ENCODE results near the gene WNT16.

Gene WNT16

GRCh38 chr7:121300685-121301420 is 27.9 kb upstream of the WNT16 start:
- Histone ChIP-seq H3K9ac (ENCODE audit: low read depth, low read length) (no peak overlapping the region), H3K79me2 (ENCODE audit: insufficient read depth, low read length) (no peaks in the 10 kb centered on the region), H3K9me3 (ENCODE audit: insufficient read depth, low read length, severe bottlenecking) (no peaks in the 10 kb centered on the region), H3K27me3 (ENCODE audit: insufficient read depth, low read length, poor library complexity) (no peaks in the 10 kb centered on the region), H3K4me1 (ENCODE audit: insufficient read depth, low read length) (no peaks in the 10 kb centered on the region), H3K4me2 (ENCODE audit: insufficient read depth, low read length) (no peak overlapping the region), H2AFZ (ENCODE audit: low read depth, low read length) (no peak overlapping the region), H3K4me3 (ENCODE audit: low read depth in 1 of 2, low read length in 2 of 2) (no peak overlapping the region), H3K36me3 (ENCODE audit: insufficient read depth, low read length) (no peaks in the 10 kb centered on the region), H4K20me1 (ENCODE audit: insufficient read depth, low read length) (no peaks in the 10 kb centered on the region), H3K27ac (ENCODE audit: low read length) (no peak overlapping the region)
- no peak for TF ChIP-seq EZH2 (IDR thresholded peaks at IDR 0.05; ENCODE audit: borderline replicate concordance, low read depth, low read length, severe bottlenecking)
- no peak for TF ChIP-seq CTCF (IDR thresholded peaks at IDR 0.05; ENCODE audit: borderline replicate concordance, extremely low read depth, low read length, poor library complexity, severe bottlenecking)
- ATAC-seq (ENCODE audit: insufficient read depth, low read depth) (no peak), DNase-seq (no peak)

- H3K9ac ChIP-seq (ENCODE audit: low read depth, low read length), result no peak overlapping the region
- no peaks in the 10 kb centered on the region for H3K9me3 ChIP-seq (ENCODE audit: insufficient read depth, low read length, severe bottlenecking)
- no peak for ATAC-seq (ENCODE audit: insufficient read depth, low read depth)
- no peaks in the 10 kb centered on the region for H3K36me3 ChIP-seq (ENCODE audit: insufficient read depth, low read length)
- no peaks in the 10 kb centered on the region for H4K20me1 ChIP-seq (ENCODE audit: insufficient read depth, low read length)
- TF ChIP-seq EZH2 (IDR thresholded peaks at IDR 0.05; ENCODE audit: borderline replicate concordance, low read depth, low read length, severe bottlenecking) (no peak), CTCF (IDR thresholded peaks at IDR 0.05; ENCODE audit: borderline replicate concordance, extremely low read depth, low read length, poor library complexity, severe bottlenecking) (no peak)
- DNase-seq, result no peak
- no peak overlapping the region for H2AFZ ChIP-seq (ENCODE audit: low read depth, low read length)
- H3K79me2 ChIP-seq (ENCODE audit: insufficient read depth, low read length), result no peaks in the 10 kb centered on the region
- no peaks in the 10 kb centered on the region for H3K4me1 ChIP-seq (ENCODE audit: insufficient read depth, low read length)
- no peak overlapping the region for H3K4me3 ChIP-seq (ENCODE audit: low read depth in 1 of 2, low read length in 2 of 2)
- H3K4me2 ChIP-seq (ENCODE audit: insufficient read depth, low read length), result no peak overlapping the region
- H3K27me3 ChIP-seq (ENCODE audit: insufficient read depth, low read length, poor library complexity), result no peaks in the 10 kb centered on the region
- no peak overlapping the region for H3K27ac ChIP-seq (ENCODE audit: low read length)
These were observed 27.2 kb upstream of the WNT16 start for GRCh38 chr7:121301446-121302213.

- H3K36me3 ChIP-seq (ENCODE audit: insufficient read depth, low read length), result no peaks in the 10 kb centered on the region
- ATAC-seq (ENCODE audit: insufficient read depth, low read depth), result no peak
- H3K9me3 ChIP-seq (ENCODE audit: insufficient read depth, low read length, severe bottlenecking), result no peaks in the 10 kb centered on the region
- H3K27me3 ChIP-seq (ENCODE audit: insufficient read depth, low read length, poor library complexity), result no peaks in the 10 kb centered on the region
- no peak overlapping the region for H3K4me3 ChIP-seq (ENCODE audit: low read depth in 1 of 2, low read length in 2 of 2)
- TF ChIP-seq EZH2 (IDR thresholded peaks at IDR 0.05; ENCODE audit: borderline replicate concordance, low read depth, low read length, severe bottlenecking) (no peak), CTCF (IDR thresholded peaks at IDR 0.05; ENCODE audit: borderline replicate concordance, extremely low read depth, low read length, poor library complexity, severe bottlenecking) (no peak)
- no peaks in the 10 kb centered on the region for H3K79me2 ChIP-seq (ENCODE audit: insufficient read depth, low read length)
- H4K20me1 ChIP-seq (ENCODE audit: insufficient read depth, low read length), result no peaks in the 10 kb centered on the region
- H3K4me1 ChIP-seq (ENCODE audit: insufficient read depth, low read length), result no peaks in the 10 kb centered on the region
- no peak for DNase-seq
- no peak overlapping the region for H3K9ac ChIP-seq (ENCODE audit: low read depth, low read length)
- H3K4me2 ChIP-seq (ENCODE audit: insufficient read depth, low read length), result no peak overlapping the region
- no peak overlapping the region for H3K27ac ChIP-seq (ENCODE audit: low read length)
- no peak overlapping the region for H2AFZ ChIP-seq (ENCODE audit: low read depth, low read length)
These were observed 26.5 kb upstream of the WNT16 start for GRCh38 chr7:121302214-121302745.

Data from DND-41 (cell line).